Psoas muscle (tissue), 8 donors: Measurements from ENCODE around the gene CCDC197. TPM values are rescaled to one million over a fixed set of nuclear protein-coding genes. Genes with fewer than 3 reads are reported as not detected.

Source experiments
- ATAC-seq, 4 donors: fragments of 200-7000 bp; cut with Tn5 transposase; one replicate each; pipeline ENCODE4 v1.9.1; 2020; ENCODE audit warnings: moderate library complexity in 3 of 4, mild to moderate bottlenecking in 2 of 4
- DNase-seq, 2 donors: peaks; one replicate each; pipeline ENCODE4 v3.0.0-alpha.2; 2020
- H3K27ac ChIP-seq: fragments of 200-600 bp; one replicate; pipeline ENCODE4 v1.8.0; 2022
- H3K27me3 ChIP-seq, 3 donors: fragments of 200-600 bp in 1 of 3; one replicate each; pipeline versions ENCODE4 v1.6.1 to v1.8.0; 2013 to 2022; ENCODE audit warnings: low read length in 2 of 3, mild to moderate bottlenecking in 2 of 3, moderate library complexity in 1 of 3; ENCODE audit not compliant: insufficient read depth in 3 of 3
- H3K36me3 ChIP-seq, 2 donors: fragments of 200-600 bp in 1 of 2; one replicate each; pipeline versions ENCODE4 v1.6.1 to v1.8.0; 2013 to 2022; ENCODE audit warnings: low read depth in 1 of 2, mild to moderate bottlenecking in 1 of 2, moderate library complexity in 1 of 2; ENCODE audit not compliant: insufficient read depth in 1 of 2
- H3K4me1 ChIP-seq: fragments of 200-600 bp; one replicate; pipeline ENCODE4 v1.8.0; 2022
- H3K4me3 ChIP-seq: fragments of 200-600 bp; one replicate; pipeline ENCODE4 v1.8.0; 2022; ENCODE audit warnings: mild to moderate bottlenecking
- H3K9me3 ChIP-seq: fragments of 200-600 bp; one replicate; pipeline ENCODE4 v1.8.0; 2022
- WGBS, 3 donors: extraction: QIAGEN DNeasy Blood & Tissue Kit; methylation state at CpG; one replicate each; pipeline versions ENCODE4 v1.1.6 to v1.1.7; 2013; 5-methylcytosine and 5-hydroxymethylcytosine counted together
- intact Hi-C, 2 donors: fragments of 100-400 bp; cut with DNase I; formaldehyde crosslinking; loops; one replicate each; pipeline versions ENCODE4 v1.11.0 to v1.14.2; 2022
- polyA plus RNA-seq, 3 donors: library from polyadenylated mRNA; stranded (reverse); fragments of 200-250 nt; gene quantifications; one replicate each; pipeline ENCODE4 v1.2.3, GENCODE V29; 2013
- total RNA-seq, 4 donors: library from RNA; stranded (reverse); fragmentation: NEBNext Ultra II Directional in 2 of 4; extraction: Animal tissue kit (Norgen Biotek cat#: 25700) in 2 of 4; gene quantifications; one replicate each; pipeline versions ENCODE4 v1.2.1 to v1.2.4, GENCODE V29; 2021 to 2023
- TF ChIP-seq, protein P1 (sequence below): fragments of 200-600 bp; IDR thresholded peaks from one replicate; pipeline ENCODE4 v1.8.0; 2022; ENCODE audit warnings: antibody characterized with exemption
- donor health status: healthy with polysubstance abuse.
- donor health status: DM: no; HTN: no; CAD: no; lungs with moderate emphysema.
- donor health status: Bipolar disorder and iron deficiency.
- donor health status: healthy.
- donor health status: DM: yes; HTN: yes; CAD: no.
- donor health status: DM: no; HTN: no; CAD: no.
- donor health status: DM: no; HTN: no; CAD: no.
- donor health status: DM: yes; HTN: yes; CAD: no.

The CCDC197 gene
- total and polyA plus RNA-seq, 7 donors: 0.04 to 3.9 (median 0.71) TPM

DNA sequence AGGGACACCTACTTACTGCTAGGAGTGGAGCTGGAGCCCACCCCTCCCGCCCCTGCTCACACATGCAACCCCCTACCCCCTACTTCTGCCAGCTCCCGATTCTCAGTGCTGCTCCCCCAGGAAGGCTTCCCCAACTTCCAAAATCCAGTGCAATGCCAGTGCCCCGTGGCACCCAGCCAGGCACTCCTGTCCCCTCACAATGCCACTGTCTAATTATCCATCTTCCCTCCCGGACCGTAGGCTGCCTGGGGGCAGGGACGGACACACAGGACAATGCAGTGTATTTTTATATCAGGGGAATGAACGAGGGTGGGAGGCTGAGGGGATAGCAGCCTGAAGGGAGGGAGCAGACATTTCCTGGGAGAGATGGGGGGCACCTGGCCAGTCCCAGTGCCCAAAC lies 41.4 kb downstream of the CCDC197 start:
- Histone ChIP-seq H3K4me3 (no peak overlapping the region), H3K9me3 (no peaks in the 10 kb centered on the region), H3K27ac (no peak overlapping the region), H3K4me1 (peaks cover 20% of the 10 kb centered on the region), H3K36me3 (no peaks in the 10 kb centered on the region), H3K27me3 (no peaks in the 10 kb centered on the region)
- 84 to 88% (median 87%) methylated on average over 7 of the region's 7 CpGs for whole genome bisulfite sequencing, 3 donors
- TF ChIP-seq, protein P1, sequence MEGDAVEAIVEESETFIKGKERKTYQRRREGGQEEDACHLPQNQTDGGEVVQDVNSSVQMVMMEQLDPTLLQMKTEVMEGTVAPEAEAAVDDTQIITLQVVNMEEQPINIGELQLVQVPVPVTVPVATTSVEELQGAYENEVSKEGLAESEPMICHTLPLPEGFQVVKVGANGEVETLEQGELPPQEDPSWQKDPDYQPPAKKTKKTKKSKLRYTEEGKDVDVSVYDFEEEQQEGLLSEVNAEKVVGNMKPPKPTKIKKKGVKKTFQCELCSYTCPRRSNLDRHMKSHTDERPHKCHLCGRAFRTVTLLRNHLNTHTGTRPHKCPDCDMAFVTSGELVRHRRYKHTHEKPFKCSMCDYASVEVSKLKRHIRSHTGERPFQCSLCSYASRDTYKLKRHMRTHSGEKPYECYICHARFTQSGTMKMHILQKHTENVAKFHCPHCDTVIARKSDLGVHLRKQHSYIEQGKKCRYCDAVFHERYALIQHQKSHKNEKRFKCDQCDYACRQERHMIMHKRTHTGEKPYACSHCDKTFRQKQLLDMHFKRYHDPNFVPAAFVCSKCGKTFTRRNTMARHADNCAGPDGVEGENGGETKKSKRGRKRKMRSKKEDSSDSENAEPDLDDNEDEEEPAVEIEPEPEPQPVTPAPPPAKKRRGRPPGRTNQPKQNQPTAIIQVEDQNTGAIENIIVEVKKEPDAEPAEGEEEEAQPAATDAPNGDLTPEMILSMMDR: no peak
- ATAC-seq (no peak), DNase-seq (no peak)
- intact Hi-C loops: loop anchor here in 1 of 2 donors (5.0 kb wide), 1 partner anchor 139 kb away; no protein-coding TSS in a partner anchor

DNA sequence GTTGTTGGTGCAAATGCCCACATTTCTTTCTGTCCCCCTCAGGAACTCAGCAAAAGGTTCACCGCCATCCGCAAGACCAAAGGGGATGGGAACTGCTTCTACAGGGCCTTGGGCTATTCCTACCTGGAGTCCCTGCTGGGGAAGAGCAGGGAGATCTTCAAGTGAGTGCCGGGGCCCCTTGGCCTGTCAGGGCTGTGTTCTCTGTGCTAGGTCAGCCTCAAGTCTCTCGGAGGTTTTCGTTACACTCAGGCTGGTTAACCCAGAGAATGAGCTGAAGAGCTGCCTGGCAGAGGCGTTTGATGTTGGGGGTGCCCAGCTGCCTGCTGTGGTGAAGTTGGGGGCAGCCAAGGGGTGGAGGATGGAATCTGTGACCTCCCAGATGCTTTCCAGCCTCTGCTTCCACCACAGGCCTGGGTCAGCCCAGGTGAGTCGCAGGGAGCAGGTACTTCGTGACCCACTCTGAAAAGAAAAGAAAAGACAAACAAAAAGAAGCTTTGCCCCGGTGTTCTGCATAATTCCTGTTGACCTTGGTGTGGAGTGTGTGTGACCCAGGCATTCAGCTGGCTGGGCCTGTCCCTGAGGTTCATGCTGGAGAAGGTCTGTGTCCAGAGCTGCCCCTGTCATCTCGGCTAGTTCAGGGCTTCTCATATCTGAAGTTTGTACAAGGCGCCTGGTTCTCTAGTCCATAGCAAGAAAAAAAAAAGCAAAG lies 42.0 kb downstream of the CCDC197 start:
- Histone ChIP-seq H3K36me3 (no peaks in the 10 kb centered on the region), H3K4me1 (peaks cover 24% of the 10 kb centered on the region), H3K9me3 (no peaks in the 10 kb centered on the region), H3K27ac (no peak overlapping the region), H3K4me3 (no peak overlapping the region), H3K27me3 (no peaks in the 10 kb centered on the region)
- ATAC-seq (no peak), DNase-seq (no peak)
- intact Hi-C loops: loop anchor here in 1 of 2 donors (5.0 kb wide), 1 partner anchor 138 kb away; no protein-coding TSS in a partner anchor
- TF ChIP-seq, protein P1: no peak
- 86 to 92% (median 91%) methylated on average over 11 of the region's 11 CpGs for WGBS, 3 donors

DNA sequence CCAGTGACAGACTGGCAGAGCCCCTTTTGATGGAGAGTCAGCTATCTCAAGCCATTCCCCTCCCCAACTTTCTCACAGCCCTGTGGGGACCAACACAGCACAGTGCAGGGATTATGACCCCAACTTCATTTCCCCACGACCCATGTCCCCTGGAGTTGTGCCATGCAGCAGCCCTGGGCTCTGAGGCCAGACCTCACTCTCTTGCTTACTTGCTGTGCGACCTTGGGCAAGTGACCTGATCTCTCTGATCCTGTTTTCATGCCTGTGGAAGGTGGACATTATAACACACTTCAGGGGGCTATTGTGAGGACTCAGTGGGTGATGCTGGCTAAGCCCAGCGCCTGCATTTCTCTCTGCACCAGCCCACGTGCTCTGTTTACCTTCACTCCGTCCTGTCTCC lies 43.1 kb downstream of the CCDC197 start:
- intact Hi-C loops: no loop called here
- WGBS, 3 donors: 85 to 88% (median 88%) methylated on average over 5 of the region's 5 CpGs
- Histone ChIP-seq H3K27ac (no peak overlapping the region), H3K4me1 (peaks cover 24% of the 10 kb centered on the region), H3K9me3 (no peaks in the 10 kb centered on the region), H3K36me3 (peaks cover 0 to 12% of the 10 kb centered on the region in 2 donors), H3K27me3 (no peaks in the 10 kb centered on the region), H3K4me3 (no peak overlapping the region)
- no peak for ATAC-seq
- TF ChIP-seq, protein P1: no peak
- no peak for DNase-seq

DNA sequence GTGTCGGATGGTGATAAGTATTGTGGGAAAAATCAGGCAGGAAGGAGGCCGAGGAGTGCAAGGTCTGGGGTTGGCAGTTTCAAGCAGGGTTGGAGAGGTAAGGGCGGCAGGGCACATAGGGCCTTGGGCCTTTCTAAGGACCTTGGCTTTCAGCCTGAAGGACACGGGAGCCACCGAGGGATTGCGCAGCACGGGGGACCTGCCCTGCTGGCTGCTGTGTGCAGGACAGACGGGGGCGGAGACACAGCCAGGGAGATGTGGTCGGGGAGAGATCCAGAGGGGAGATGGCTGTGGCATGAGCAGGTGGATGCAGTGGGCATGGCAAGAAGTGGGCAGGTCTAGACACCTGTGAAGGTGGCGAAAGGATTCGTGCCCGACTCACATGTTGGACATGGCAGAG lies 43.7 kb downstream of the CCDC197 start:
- H3K36me3 ChIP-seq: peaks cover 0 to 17% of the 10 kb centered on the region in 2 donors
- DNase-seq (no peak), ATAC-seq (no peak)
- 86 to 93% (median 92%) methylated on average over 13 of the region's 13 CpGs for WGBS, 3 donors
- H3K4me3 ChIP-seq: no peak overlapping the region
- H3K27ac ChIP-seq: no peak overlapping the region
- no peaks in the 10 kb centered on the region for H3K27me3 ChIP-seq
- TF ChIP-seq, protein P1: no peak
- intact Hi-C loops: no loop called here
- H3K4me1 ChIP-seq: peaks cover 24% of the 10 kb centered on the region
- H3K9me3 ChIP-seq: no peaks in the 10 kb centered on the region
